Endodermal cell (in vitro differentiated cells): Measurements from ENCODE around the gene DIPK1A. TPM values are rescaled to one million over a fixed set of nuclear protein-coding genes. Genes with fewer than 3 reads are reported as not detected.

Source experiments
- DNase-seq: peaks from one replicate; pipeline ENCODE4 v3.0.0-alpha.2; 2017
- H3K27ac ChIP-seq: 2 replicates; pipeline ENCODE4 v1.5.1; 2013; ENCODE audit warnings: mild to moderate bottlenecking, low read depth, low read length, moderate library complexity
- H3K27me3 ChIP-seq: 2 replicates; pipeline ENCODE4 v1.6.1; 2013; ENCODE audit warnings: mild to moderate bottlenecking, low read length, moderate library complexity; ENCODE audit not compliant: insufficient read depth, control insufficient read depth, poor library complexity, severe bottlenecking
- H3K36me3 ChIP-seq: 2 replicates; pipeline ENCODE4 v1.7.0; 2013; ENCODE audit warnings: mild to moderate bottlenecking, low read length, moderate library complexity; ENCODE audit not compliant: control insufficient read depth, insufficient read depth
- H3K4me1 ChIP-seq: one replicate; pipeline ENCODE4 v1.7.0; 2013; ENCODE audit warnings: low read length; ENCODE audit not compliant: control insufficient read depth, insufficient read depth
- H3K4me3 ChIP-seq: 2 replicates; pipeline ENCODE4 v1.5.1; 2013; ENCODE audit warnings: mild to moderate bottlenecking, low read length, moderate library complexity
- H3K9ac ChIP-seq: 2 replicates; pipeline ENCODE4 v1.6.1; 2013; ENCODE audit warnings: mild to moderate bottlenecking, low read length, moderate library complexity; ENCODE audit not compliant: poor library complexity, severe bottlenecking; ENCODE audit errors: extremely low read depth
- H3K9me3 ChIP-seq: 2 replicates; pipeline ENCODE4 v1.6.1; 2013; ENCODE audit warnings: mild to moderate bottlenecking, low read length, moderate library complexity; ENCODE audit not compliant: control insufficient read depth
- H3K27ac Mint-ChIP-seq: 2 replicates; pipeline ENCODE4 v1.8.0; 2020; ENCODE audit warnings: mixed read lengths
- H3K27me3 Mint-ChIP-seq: 2 replicates; pipeline ENCODE4 v1.8.0; 2021; ENCODE audit warnings: mild to moderate bottlenecking, mixed read lengths; ENCODE audit not compliant: insufficient read depth
- H3K36me3 Mint-ChIP-seq: 2 replicates; pipeline ENCODE4 v1.8.0; 2020; ENCODE audit warnings: low read depth, mixed read lengths
- H3K4me1 Mint-ChIP-seq: 2 replicates; pipeline ENCODE4 v1.8.0; 2020; ENCODE audit warnings: mixed read lengths
- H3K4me3 Mint-ChIP-seq: 2 replicates; pipeline ENCODE4 v1.8.0; 2020; ENCODE audit warnings: mild to moderate bottlenecking, moderate library complexity, mixed read lengths
- H3K9me3 Mint-ChIP-seq: 2 replicates; pipeline ENCODE4 v1.8.0; 2020; ENCODE audit warnings: mild to moderate bottlenecking, mixed read lengths
- CTCF ChIP-seq: fragments of 200-600 bp; sonication (generic); conservative IDR thresholded peaks from 2 replicates; pipeline ENCODE4 v1.5.0; 2021; ENCODE audit warnings: antibody characterized with exemption, mild to moderate bottlenecking
- WGBS, 2 experiments: methylation state at CpG; one replicate each; pipeline versions ENCODE4 v1.1.5 to v1.1.7; 2013; ENCODE audit warnings: missing lambda C conversion rate in 2 of 2, mixed read lengths in 1 of 2; ENCODE audit not compliant: insufficient coverage in 1 of 2, insufficient read length in 1 of 2; 5-methylcytosine and 5-hydroxymethylcytosine counted together
- total RNA-seq, 2 donors: library from RNA; stranded (reverse); fragmentation: NEBNext Ultra II Directional in 1 of 2; extraction: Animal tissue kit (Norgen Biotek cat#: 25700) in 1 of 2; gene quantifications; 2 replicates in 1 of 2; 3 replicates in 1 of 2; pipeline ENCODE4 v1.2.1, GENCODE V29; 2021

The DIPK1A gene
- total RNA-seq, 2 donors from 2014 or later = 4.0 to 6.6 TPM

GRCh38 chr1:92795166-92795565 lies 166.1 kb downstream of the DIPK1A start:
- Histone ChIP-seq H3K4me1 (no peaks in the 10 kb centered on the region), H3K36me3 (no peaks in the 10 kb centered on the region), H3K9ac (no peak overlapping the region), H3K4me3 (no peak overlapping the region), H3K9me3 (no peaks in the 10 kb centered on the region), H3K27ac (no peak overlapping the region), H3K27me3 (no peaks in the 10 kb centered on the region)
- Mint-ChIP-seq H3K4me3 (no peak overlapping the region), H3K9me3 (no peaks in the 10 kb centered on the region), H3K27me3 (no peaks in the 10 kb centered on the region), H3K27ac (no peak overlapping the region), H3K4me1 (peaks cover 22% of the 10 kb centered on the region), H3K36me3 (no peaks in the 10 kb centered on the region)
- WGBS, 2 experiments = 98% methylated on average over 4 of the region's 4 CpGs; no CpG with 5 or more reads in 1 of the 2 experiments
- TF ChIP-seq CTCF = no peak
- no peak for DNase-seq

- Mint-ChIP-seq H3K27ac (peak overlapping the region; percentile 59), H3K9me3 (no peaks in the 10 kb centered on the region), H3K27me3 (peaks cover 2% of the 10 kb centered on the region), H3K36me3 (no peaks in the 10 kb centered on the region), H3K4me1 (peaks cover 22% of the 10 kb centered on the region), H3K4me3 (no peak overlapping the region)
- H3K9me3 ChIP-seq = no peaks in the 10 kb centered on the region
- H3K27me3 ChIP-seq = no peaks in the 10 kb centered on the region
- H3K36me3 ChIP-seq = no peaks in the 10 kb centered on the region
- peak; percentile 55 for DNase-seq
- peak overlapping the region; percentile 4 for H3K9ac ChIP-seq
- no peak overlapping the region for H3K27ac ChIP-seq
- H3K4me1 ChIP-seq = no peaks in the 10 kb centered on the region
- TF ChIP-seq CTCF = no peak
- WGBS, 2 experiments = 75% methylated on average over 3 of the region's 3 CpGs; no CpG with 5 or more reads in 1 of the 2 experiments
- peak overlapping the region; percentile 10 for H3K4me3 ChIP-seq
Observed at GRCh38 chr1:92792340-92792782, 168.9 kb downstream of the DIPK1A start.

Other genes starting within 250 kb of the DIPK1A start
- gene EVI5, start 176.4 kb downstream of the DIPK1A start, total RNA-seq = 10 to 100 TPM; 20.8 to 29.0 TPM
- gene RPL5, start 129.4 kb downstream of the DIPK1A start, total RNA-seq = 1,000 to 10,000 TPM in 1 of 2 donors, 100 to 1,000 TPM in 1; 963 to 1,201 TPM
- gene MTF2, start 117.8 kb upstream of the DIPK1A start, total RNA-seq = 100 to 1,000 TPM in 1 of 2 donors, 10 to 100 TPM in 1; 85.0 to 103 TPM
- 10 to 100 TPM; 28.0 to 30.2 TPM for gene TMED5, start 219.0 kb upstream of the DIPK1A start, total RNA-seq
- 10 to 100 TPM; 13.8 to 23.8 TPM for gene CCDC18, start 219.3 kb upstream of the DIPK1A start, total RNA-seq